ENCODE measurements around the gene LEP.
A peak's percentile ranks its signal among the peaks of the same experiment; 100 is the strongest.

The LEP gene

DNA sequence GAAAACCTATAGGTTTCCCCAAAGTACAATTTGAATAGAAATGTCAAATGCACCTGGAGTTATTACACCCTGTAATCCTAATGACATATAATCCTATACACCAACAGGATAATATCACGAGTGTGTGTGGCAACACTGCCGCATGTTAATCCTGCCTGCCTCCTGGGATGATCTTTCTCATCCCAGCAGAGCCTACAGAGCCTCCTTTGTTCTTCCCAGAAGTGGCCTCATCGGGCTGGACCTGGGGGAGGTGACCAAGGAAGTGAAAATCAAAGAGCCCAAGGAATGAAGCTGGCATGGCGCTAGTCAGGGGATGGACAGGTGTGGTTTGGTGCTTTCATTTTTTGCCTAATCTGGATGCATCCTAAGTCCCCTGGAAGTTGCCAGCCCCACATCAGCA, 29.5 kb upstream of the LEP start:
- TF ChIP-seq, protein P1, sequence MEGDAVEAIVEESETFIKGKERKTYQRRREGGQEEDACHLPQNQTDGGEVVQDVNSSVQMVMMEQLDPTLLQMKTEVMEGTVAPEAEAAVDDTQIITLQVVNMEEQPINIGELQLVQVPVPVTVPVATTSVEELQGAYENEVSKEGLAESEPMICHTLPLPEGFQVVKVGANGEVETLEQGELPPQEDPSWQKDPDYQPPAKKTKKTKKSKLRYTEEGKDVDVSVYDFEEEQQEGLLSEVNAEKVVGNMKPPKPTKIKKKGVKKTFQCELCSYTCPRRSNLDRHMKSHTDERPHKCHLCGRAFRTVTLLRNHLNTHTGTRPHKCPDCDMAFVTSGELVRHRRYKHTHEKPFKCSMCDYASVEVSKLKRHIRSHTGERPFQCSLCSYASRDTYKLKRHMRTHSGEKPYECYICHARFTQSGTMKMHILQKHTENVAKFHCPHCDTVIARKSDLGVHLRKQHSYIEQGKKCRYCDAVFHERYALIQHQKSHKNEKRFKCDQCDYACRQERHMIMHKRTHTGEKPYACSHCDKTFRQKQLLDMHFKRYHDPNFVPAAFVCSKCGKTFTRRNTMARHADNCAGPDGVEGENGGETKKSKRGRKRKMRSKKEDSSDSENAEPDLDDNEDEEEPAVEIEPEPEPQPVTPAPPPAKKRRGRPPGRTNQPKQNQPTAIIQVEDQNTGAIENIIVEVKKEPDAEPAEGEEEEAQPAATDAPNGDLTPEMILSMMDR (conservative IDR thresholded peaks at IDR 0.05) = no peak
- H3K27ac ChIP-seq = no peak overlapping the region

DNA sequence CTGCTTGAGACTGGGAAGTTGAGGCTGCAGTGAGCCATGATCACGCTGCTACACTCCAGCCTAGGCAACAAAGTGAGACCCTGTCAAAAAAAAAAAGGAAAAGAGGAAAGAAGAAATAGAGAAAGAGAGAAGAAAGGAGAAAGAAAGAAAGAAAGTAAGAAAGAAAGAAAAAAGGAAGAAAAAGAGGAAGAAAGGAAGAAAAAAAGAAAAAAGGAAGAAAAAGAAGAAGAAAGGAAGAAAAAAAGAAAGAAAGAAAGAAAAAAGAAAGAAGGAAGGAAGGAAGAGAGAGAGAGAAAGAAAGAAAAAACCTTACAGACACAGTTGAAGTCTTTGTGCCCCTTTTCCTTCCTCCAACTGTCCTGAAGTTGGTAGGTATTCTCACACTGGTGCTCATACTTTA, 26.6 kb upstream of the LEP start:
- TF ChIP-seq, protein P1 (conservative IDR thresholded peaks at IDR 0.05) = no peak
- no peak overlapping the region for H3K27ac ChIP-seq

DNA sequence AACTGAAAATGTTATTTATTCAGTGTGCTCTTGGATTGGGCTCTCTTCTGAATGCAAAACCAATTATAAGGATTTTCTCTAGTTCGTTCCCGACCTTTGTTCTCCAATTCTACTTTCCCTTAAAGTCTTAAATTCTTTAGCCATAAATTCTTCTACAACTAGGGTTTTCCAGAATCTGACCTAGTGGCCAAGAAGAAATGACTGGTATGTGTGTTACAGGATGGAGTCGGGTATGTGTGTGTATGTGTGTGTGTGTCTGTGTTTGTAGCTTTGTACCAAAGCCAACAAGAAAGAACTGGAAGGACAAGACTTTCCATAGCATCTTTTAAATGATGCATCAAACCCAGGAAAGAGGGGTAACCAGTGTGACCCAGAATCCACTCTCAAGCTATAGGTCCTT, 25.8 kb upstream of the LEP start:
- TF ChIP-seq, protein P1 (conservative IDR thresholded peaks at IDR 0.05) = no peak
- H3K27ac ChIP-seq = peak overlapping the region; percentile 34; the same call in 1 of the 2 replicates

DNA sequence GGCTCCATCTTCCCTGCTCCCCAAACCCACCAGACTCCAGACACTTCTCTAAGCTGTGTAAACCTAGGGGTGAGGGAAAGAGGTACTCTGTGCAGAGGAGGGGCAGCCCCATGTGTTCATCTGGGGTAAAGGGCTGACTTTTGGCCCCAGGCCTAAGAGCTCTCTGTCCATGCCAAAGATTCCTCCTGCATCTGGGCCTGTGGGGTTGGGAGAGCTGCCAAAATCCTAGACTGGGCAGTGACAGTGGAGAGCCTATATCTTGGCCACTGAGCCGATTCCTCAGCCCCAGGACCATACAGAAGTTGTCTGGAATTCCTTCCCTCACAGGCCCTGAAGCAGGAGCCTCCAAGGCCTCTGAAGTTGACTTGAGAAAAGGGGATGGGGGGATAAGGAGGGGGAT, 25.3 kb upstream of the LEP start:
- H3K27ac ChIP-seq = peak overlapping the region; percentile 34; the same call in 1 of the 2 replicates
- TF ChIP-seq, protein P1 (conservative IDR thresholded peaks at IDR 0.05) = no peak

DNA sequence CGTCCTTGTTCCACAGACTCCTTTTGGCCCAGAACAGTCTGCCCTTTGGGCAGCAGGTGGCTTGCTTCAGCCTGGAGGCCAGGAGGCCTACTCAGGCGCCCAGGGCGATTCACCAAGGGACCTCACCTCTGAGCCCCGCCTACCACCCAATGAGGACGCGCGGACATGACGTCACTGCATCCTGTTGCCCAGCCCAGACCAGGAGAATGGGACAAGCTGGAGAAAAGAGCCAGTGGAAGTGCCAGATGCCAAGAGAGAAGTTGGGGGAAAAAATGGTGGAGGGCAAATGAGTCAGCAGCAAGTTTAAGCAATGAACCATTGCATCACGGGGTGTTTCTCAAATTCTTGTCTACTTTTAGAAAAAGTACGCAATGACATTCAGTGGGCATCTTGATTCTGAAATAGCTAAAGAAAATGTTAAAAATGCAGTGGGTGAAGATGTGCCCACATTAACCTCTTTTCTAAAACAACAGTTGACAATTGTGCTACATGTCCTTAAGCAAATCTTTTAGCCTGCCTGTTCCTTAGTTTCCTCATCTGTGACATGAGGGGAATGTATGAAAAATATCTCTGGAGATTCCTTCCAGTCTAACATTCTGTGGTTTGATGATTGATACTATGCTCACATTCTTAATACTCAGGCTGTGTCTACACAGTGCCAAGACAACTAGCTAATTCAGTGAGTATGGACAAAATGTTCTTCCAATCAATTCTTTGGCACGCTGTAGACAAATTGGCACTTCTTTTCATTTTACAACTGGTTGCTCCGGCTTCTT, 23.9 kb upstream of the LEP start:
- no peak overlapping the region for H3K27ac ChIP-seq

DNA sequence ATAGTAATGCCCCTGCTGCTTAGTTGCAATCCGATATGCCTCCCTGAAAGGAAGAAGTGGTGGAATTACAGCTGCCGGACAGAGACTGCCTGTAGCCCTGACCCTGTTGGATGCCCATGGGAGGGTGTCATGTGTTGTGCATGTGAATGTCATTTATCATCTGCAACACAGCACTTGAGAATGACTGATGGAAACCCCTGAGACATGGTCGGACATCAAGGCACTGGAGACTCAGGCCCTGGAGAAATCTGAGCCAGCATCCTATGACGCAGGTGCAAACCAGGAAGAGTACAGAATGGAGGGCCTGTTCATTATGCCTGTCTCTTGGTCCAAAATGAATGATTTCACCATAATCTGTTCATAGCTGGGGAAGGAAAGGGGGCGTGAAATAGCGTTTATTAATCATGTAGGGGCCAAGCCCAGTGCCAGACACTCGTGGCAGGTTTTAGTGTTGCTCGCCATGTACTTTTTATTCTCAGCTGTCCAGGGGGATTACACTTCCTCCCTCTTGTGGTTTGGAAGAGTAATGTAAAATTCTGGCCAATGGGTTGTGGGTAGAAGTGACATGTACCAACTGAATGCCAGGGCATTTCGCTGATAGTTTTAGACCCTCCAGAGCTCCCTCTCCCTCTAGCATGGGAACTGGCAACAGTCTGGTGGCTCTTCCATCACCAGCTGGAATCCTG, 23.0 kb upstream of the LEP start:
- TF ChIP-seq, protein P1 (conservative IDR thresholded peaks at IDR 0.05) = peak; percentile 25
- no peak overlapping the region for H3K27ac ChIP-seq

More for the DNA sequence above, 23.9 kb upstream of the LEP start:
- TF ChIP-seq, protein P1 (conservative IDR thresholded peaks at IDR 0.05) = no peak

DNA sequence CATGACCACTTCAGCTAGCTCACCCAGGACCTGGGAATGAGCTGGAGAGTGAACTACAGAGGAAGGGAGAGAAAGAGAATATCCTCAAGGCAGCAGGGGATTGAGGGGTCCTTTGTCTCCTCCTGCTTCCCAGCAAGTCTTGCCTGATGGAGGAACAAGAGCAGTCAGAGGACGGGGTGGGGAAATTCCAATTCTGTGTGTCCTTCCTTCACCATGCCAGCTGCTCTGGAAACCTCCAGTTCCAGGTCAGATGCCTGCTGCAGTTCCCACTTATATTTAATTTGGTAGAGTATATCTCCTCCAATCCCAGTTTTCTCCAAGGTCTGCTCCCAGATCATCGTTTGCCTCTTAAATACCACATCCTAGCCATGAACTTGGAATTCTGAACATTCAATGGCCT, 21.4 kb upstream of the LEP start:
- TF ChIP-seq, protein P1 (conservative IDR thresholded peaks at IDR 0.05) = no peak
- H3K27ac ChIP-seq = no peak overlapping the region

Measured in VCaP (cell line).